NCI-H69 (cell line): Measurements from ENCODE around the gene GRHPR.
"Not testable (repeated sequence)": the region's sequence is repeated elsewhere in the genome, so short reads cannot be mapped to it uniquely, and the experiment has no call there.

Source experiments
- DNase-seq: peaks from one replicate; lab custom pipeline; 2025; lab: John Stamatoyannopoulos, UW

Gene GRHPR

GRCh38 chr9:37447111-37447510 lies 24.6 kb downstream of the GRHPR start:
- peak; percentile 90 for DNase-seq

DNA sequence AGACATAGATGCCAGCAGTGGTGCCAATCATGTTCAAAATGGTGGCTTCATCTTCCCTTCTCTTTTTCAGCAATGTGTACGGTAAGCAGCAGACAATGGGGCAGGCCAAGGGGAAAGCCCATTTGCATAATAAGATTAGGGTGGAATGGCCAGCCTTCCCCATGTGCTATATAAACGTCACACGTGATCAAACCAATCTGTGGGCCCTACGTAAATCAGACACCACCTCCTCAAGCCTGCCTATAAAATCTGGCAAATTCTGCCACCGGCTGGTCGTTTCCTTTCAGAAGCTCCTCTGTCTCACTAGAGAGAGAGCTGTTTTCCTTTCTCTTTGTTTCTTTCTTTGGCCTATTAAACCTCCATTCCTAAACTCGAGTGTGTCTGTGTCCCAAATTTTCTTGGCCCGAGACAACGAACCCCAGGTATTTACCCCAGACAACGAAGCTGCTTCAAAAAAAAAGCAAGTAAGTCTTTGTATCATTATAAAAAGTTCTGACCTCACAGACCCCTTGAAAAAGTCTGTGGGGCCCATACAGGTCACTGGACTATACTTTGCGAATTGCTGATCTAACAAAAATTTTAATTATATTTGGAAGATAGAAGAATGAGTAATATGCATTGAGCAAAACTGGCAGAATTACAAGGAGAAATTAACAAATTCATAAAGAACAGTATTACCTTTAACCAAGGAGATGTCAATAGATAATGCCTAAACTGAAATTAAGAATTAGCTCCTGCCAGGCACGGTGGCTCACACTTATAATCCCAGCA lies 27.6 kb downstream of the GRHPR start:
- DNase-seq: peak; percentile 20

GRCh38 chr9:37451628-37452027 lies 29.1 kb downstream of the GRHPR start:
- no peak for DNase-seq

DNA sequence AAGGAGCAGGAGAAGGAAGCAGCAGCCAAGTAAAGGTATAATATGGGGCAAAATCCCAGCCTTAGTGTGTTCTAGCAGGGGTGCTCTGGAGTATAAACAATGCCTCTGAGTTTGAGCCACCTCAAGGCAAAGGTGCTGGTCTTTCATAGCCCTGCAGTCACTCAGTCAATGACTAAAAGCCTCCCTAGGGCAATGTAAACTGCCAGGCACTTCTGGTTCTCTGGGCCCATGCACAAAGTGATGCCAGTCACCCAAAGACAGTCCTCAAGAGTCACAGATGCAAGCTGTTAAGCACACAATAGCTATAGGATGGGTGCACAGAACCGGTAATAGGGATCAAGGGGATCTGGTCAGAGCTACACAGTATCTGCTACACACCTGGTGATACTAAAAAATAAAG lies 30.1 kb downstream of the GRHPR start:
- DNase-seq: peak; percentile 85

- peak; percentile 73 for DNase-seq
These were observed 31.3 kb downstream of the GRHPR start for GRCh38 chr9:37453827-37454226.

- DNase-seq: peak; percentile 32
These were observed 31.7 kb downstream of the GRHPR start for GRCh38 chr9:37454238-37454637.

DNA sequence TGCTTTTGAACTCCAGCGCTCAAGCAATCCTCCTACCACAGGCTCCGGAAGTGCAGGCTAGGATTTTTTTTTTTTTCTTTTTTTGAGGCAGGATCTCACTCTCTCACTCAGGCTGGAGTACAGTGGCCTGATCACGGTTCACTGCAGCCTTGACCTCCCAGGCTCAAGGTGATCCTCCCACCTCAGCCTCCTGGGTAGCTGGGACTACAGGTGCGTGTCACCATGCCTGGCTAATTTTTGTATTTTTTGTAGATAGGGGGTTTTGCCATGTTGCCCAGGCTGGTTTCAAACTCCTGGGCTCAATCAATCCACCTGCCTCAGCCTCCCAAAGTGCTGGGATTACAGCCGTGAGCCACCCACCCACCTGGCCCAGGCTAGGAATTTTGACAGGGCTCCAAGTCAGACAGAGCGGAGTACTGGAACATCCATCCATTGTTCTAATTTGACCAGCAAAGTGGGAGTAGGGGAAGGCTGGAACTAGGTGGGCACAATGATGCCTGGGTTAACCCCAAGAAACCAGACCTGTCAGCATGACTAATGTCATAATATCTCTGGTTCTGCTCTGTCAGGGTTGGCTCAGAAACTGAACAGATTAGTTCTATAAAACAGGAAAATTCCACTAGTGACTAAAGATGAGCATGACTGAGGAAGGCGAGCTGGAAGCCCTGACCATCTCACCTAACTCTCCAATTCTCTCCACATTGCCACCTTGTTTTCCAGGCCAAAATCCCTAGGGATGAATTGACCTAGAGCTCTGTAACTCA lies 33.6 kb downstream of the GRHPR start:
- DNase-seq: no peak

GRCh38 chr9:37456817-37457216 lies 34.3 kb downstream of the GRHPR start:
- DNase-seq: no peak

DNA sequence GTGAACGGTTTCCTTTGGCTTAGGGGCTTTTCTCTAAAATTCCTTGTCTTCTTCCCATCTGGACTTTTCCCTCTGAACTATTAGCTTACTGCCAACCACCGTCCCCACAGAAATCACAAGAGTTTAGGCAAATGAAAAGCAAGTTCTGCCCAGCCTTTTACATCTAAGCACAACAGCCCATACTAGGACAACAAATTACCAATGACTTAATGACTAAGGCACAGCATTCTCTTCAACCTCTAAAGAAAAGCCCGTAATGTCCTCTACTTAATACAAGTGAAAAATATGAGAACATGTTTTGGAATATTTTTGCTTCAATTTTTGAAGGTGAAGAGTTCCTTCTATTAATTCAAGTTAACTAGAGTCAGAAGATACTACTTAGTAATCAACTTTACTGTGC lies 41.5 kb downstream of the GRHPR start:
- peak; percentile 13 for DNase-seq

- no peak for DNase-seq
These were observed 42.1 kb downstream of the GRHPR start for GRCh38 chr9:37464426-37465248.

- peak; percentile 100 for DNase-seq
These were observed 42.9 kb downstream of the GRHPR start, which contains the start of gene ZBTB5 for GRCh38 chr9:37465249-37466036. ZBTB5 (minus strand) TSS chr9:37465450; CDS start chr9:37442551, 22,899 bp downstream.

- peak; percentile 97 for DNase-seq
These were observed 43.7 kb downstream of the GRHPR start for GRCh38 chr9:37466037-37466709.

DNA sequence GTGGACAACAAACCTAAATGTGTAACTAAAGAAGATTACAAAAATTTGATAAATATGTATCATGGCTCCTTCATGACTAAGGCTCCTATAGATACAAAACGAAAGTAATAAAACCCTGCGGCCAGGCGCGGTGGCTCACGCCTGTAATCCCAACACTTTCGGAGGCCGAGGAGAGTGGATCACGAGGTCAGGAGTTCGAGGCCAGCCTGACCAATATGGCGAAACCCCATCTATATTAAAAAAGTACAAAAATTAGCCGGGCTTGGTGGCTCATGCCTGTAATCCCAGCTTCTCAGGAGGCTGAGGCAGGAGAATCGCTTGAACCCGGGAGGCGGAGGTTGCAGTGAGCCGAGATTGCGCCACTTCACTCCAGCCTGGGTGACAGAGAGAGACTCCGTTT lies 45.0 kb downstream of the GRHPR start:
- not testable (repeated sequence) for DNase-seq

DNA sequence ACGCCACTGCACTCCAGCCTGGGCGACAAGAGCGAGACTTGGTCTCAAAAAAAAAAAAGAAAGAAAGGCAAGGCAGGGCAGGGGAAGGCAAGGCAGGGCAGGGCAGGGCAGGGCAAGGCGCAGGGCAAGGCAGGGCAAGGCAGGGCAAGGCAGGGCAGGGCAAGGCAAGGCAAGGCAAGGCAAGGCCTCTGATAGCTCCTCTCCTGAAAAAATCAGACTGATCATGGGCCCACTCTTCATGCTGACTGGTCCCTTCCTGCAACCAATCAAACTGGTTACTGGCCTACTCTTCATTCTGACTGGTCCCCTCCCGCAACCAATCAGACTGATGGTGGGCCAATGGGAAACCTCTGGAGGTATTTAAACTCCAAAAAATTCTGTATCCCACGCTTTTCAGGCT lies 46.1 kb downstream of the GRHPR start:
- DNase-seq: no peak

- peak; percentile 50 for DNase-seq
These were observed 49.6 kb downstream of the GRHPR start for GRCh38 chr9:37471942-37472684.

- DNase-seq: not testable (repeated sequence)
These were observed 51.5 kb downstream of the GRHPR start for GRCh38 chr9:37473982-37474381.

- DNase-seq: no peak
These were observed 51.9 kb downstream of the GRHPR start for GRCh38 chr9:37474438-37474837.

GRCh38 chr9:37476930-37477329 lies 54.4 kb downstream of the GRHPR start:
- DNase-seq: no peak

DNA sequence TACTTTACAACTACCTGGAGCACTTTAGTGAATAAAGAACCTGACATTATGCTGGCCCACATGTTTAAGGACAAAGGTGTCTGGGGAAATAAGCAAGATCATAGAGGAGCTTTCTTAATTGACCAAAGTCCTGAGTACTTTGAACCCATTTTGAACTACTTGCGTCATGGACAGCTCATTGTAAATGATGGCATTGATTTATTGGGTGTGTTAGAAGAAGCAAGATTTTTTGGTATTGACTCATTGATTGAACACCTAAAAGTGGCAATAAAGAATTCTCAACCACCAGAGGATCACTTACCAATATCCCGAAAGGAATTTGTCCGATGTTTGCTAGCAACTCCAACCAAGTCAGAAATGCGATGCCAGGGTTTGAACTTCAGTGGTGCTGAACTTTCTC lies 54.9 kb downstream of the GRHPR start:
- DNase-seq: not testable (repeated sequence)

- DNase-seq: not testable (repeated sequence)
These were observed 55.6 kb downstream of the GRHPR start for GRCh38 chr9:37477987-37478619.
